A673 (cell line): ENCODE data around the gene AK2. TPM values are rescaled to one million over a fixed set of nuclear protein-coding genes. Genes with fewer than 3 reads are reported as not detected.

Source experiments
- BruUV-seq: library from RNA; stranded (reverse); fragments of 400-500 nt; replicated peaks from 2 replicates; lab custom pipeline; 2021; lab: Mats Ljungman, UMichigan
- CTCF ChIA-PET: fragments of 300-600 bp; sonication (Branson Sonifier 250); formaldehyde crosslinking; loops from one replicate; lab custom pipeline; 2022; ENCODE audit warnings: antibody characterized with exemption; lab: Charles Lee
- POLR2A ChIA-PET: fragments of 300-600 bp; sonication (Branson Sonifier 250); formaldehyde crosslinking; loops from one replicate; lab custom pipeline; 2022; ENCODE audit warnings: antibody characterized with exemption; ENCODE audit not compliant: low non-redundant PET; lab: Charles Lee
- DNase-seq: peaks from one replicate; pipeline ENCODE4 v3.0.0-alpha.2; 2015; ENCODE audit warnings: low spot score
- H3K27ac ChIP-seq: fragments of 200-600 bp; sonication (generic); 2 replicates; pipeline ENCODE4 v1.5.1; 2016; ENCODE audit warnings: mixed run types, low read depth, mild to moderate bottlenecking, mixed read lengths, antibody characterized with exemption, low read length; ENCODE audit not compliant: poor library complexity, severe bottlenecking
- H3K27me3 ChIP-seq: fragments of 200-600 bp; sonication (generic); replicated peaks from 2 replicates; pipeline ENCODE4 v1.6.1; 2017; ENCODE audit warnings: mixed run types, low read depth, mild to moderate bottlenecking, mixed read lengths, antibody characterized with exemption, low read length; ENCODE audit not compliant: insufficient read depth, poor library complexity
- H3K36me3 ChIP-seq: fragments of 200-600 bp; sonication (generic); 2 replicates; pipeline ENCODE4 v1.6.1; 2016; ENCODE audit warnings: mixed run types, mild to moderate bottlenecking, mixed read lengths, antibody characterized with exemption, low read length; ENCODE audit not compliant: insufficient read depth, poor library complexity, severe bottlenecking
- H3K4me1 ChIP-seq: fragments of 200-600 bp; sonication (generic); 2 replicates; pipeline ENCODE4 v1.6.1; 2017; ENCODE audit warnings: mixed run types, mild to moderate bottlenecking, mixed read lengths, antibody characterized with exemption, low read length; ENCODE audit not compliant: insufficient read depth, poor library complexity, severe bottlenecking
- H3K4me3 ChIP-seq: fragments of 200-600 bp; sonication (generic); 2 replicates; pipeline ENCODE4 v1.5.1; 2016; ENCODE audit warnings: low read depth, mixed run types, mild to moderate bottlenecking, mixed read lengths, low read length; ENCODE audit not compliant: poor library complexity, severe bottlenecking
- H3K9me3 ChIP-seq: fragments of 200-600 bp; sonication (generic); 2 replicates; pipeline ENCODE4 v1.6.1; 2016; ENCODE audit warnings: mixed run types, low read depth, mild to moderate bottlenecking, mixed read lengths, antibody characterized with exemption, low read length; ENCODE audit not compliant: poor library complexity, severe bottlenecking
- CTCF ChIP-seq: fragments of 300-800, 200-600 bp; sonication (generic); conservative IDR thresholded peaks from 2 replicates; pipeline ENCODE4 v1.5.1; 2017; ENCODE audit warnings: low read depth, mild to moderate bottlenecking, antibody characterized with exemption, low read length, moderate library complexity, mixed read lengths
- EZH2 ChIP-seq: fragments of 200-600 bp; sonication (generic); IDR thresholded peaks from 2 replicates; pipeline ENCODE4 v1.6.1; 2017; ENCODE audit warnings: borderline replicate concordance, low read depth, mild to moderate bottlenecking, mixed read lengths, antibody characterized with exemption, low read length; ENCODE audit not compliant: poor library complexity, severe bottlenecking
- intact Hi-C: fragments of 100-400 bp; cut with micrococcal nuclease; formaldehyde crosslinking; loops from one replicate; pipeline ENCODE4 v1.10.0; 2022; ENCODE audit not compliant: unreplicated experiment
- total RNA-seq: library from RNA; stranded (reverse); gene quantifications from 2 replicates; pipeline ENCODE4 v1.2.3, GENCODE V29; 2021

The AK2 gene
- total RNA-seq, 1 experiment from 2014 or later = 196 TPM

GRCh38 chr1:32991819-32992488, 44.7 kb downstream of the AK2 start:
- POLR2A ChIA-PET = no interaction called here
- TF ChIP-seq CTCF (no peak), EZH2 (no peak)
- no peak for DNase-seq
- CTCF ChIA-PET = no interaction called here
- H3K4me1 ChIP-seq = no peaks in the 10 kb centered on the region
- no peaks in the 10 kb centered on the region for H3K27me3 ChIP-seq
- no peaks in the 10 kb centered on the region for H3K36me3 ChIP-seq
- intact Hi-C loops = no loop called here
- no peak overlapping the region for H3K4me3 ChIP-seq
- H3K27ac ChIP-seq = no peak overlapping the region
- H3K9me3 ChIP-seq = no peaks in the 10 kb centered on the region
- BruUV-seq = no TSS peak

GRCh38 chr1:32991386-32991785, 45.3 kb downstream of the AK2 start:
- CTCF ChIA-PET = no interaction called here
- intact Hi-C loops = no loop called here
- TF ChIP-seq EZH2 (no peak), CTCF (no peak)
- Histone ChIP-seq H3K36me3 (no peaks in the 10 kb centered on the region), H3K27ac (no peak overlapping the region), H3K27me3 (no peaks in the 10 kb centered on the region), H3K4me3 (no peak overlapping the region), H3K9me3 (no peaks in the 10 kb centered on the region), H3K4me1 (no peaks in the 10 kb centered on the region)
- no peak for DNase-seq
- POLR2A ChIA-PET = no interaction called here
- BruUV-seq = no TSS peak

- no peak overlapping the region for H3K27ac ChIP-seq
- ChIA-PET POLR2A (no interaction called here), CTCF (no interaction called here)
- no peaks in the 10 kb centered on the region for H3K4me1 ChIP-seq
- intact Hi-C loops = no loop called here
- no peaks in the 10 kb centered on the region for H3K36me3 ChIP-seq
- no TSS peak for BruUV-seq
- no peaks in the 10 kb centered on the region for H3K9me3 ChIP-seq
- no peak for DNase-seq
- H3K27me3 ChIP-seq = no peaks in the 10 kb centered on the region
- H3K4me3 ChIP-seq = no peak overlapping the region
- no peak for TF ChIP-seq EZH2
- no peak for TF ChIP-seq CTCF
Observed at GRCh38 chr1:32990887-32991286, 45.8 kb downstream of the AK2 start.
